Fibroblast of the aortic adventitia (primary cell): ENCODE data around the gene SPSB3. TPM values are rescaled to one million over a fixed set of nuclear protein-coding genes. Genes with fewer than 3 reads are reported as not detected.
A peak's percentile ranks its signal among the peaks of the same experiment; 100 is the strongest.

Experiments
- DNase-seq: peaks from one replicate; pipeline ENCODE4 v3.0.0-alpha.2; 2010; ENCODE audit warnings: low read depth
- H3K4me3 ChIP-seq: 2 replicates; pipeline ENCODE4 v1.5.1; 2011; ENCODE audit warnings: low read depth, mild to moderate bottlenecking, control low read depth, low read length, moderate library complexity
- total RNA-seq: library from RNA; depleted of rRNA; stranded (reverse); fragments of >200 nt; gene quantifications from 2 replicates; pipeline ENCODE4 v1.2.3, GENCODE V29; 2012; ENCODE audit warnings: low replicate concordance
- TF ChIP-seq, protein P1 (sequence below): IDR thresholded peaks from 2 replicates; pipeline ENCODE4 v1.5.1; 2011; ENCODE audit warnings: mild to moderate bottlenecking, low read length, control low read depth, inconsistent platforms; ENCODE audit not compliant: insufficient read depth

SPSB3 gene
- total RNA-seq, 1 donor = 21.6 TPM

DNA sequence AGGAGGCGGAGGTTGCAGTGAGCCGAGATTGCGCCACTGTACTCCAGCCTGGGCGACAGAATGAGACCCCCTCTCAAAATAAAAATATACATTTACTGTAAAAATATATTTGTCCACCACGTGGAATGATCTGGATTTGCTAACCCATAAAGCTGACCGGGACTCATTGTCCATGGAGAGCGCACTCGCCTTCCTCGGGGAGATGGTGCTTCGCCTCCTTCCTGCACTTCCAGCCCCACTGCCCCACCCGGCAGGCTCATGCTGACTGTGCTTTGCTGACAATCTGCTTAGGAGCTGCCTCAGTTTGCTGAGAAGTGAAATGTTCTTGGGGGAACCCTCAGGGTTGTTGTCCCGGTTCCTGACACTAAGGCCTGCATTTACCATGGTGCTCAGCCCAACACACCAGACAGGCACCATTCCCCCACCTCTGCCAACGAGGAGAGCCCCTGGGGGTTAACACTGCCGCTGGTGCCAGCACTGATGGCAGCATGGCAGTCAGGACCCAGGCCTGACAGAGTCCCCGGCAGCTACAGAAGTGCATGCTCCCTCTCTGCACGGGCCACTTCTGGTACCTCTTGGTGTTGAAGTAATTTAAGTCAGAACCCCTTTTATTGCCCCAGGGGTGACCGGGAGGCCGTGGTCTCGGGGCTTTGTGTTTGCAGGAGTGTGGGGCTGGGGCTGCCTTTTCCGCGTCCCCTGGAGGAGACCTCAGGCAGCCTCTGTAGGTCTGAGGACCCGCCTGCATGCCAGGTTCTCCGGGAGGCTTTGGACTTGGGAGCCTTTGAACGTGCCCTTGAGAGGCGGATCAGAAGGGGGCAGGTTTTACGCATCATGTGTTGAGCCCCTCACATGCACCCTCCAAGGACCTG is 2.8 kb upstream of the SPSB3 start:
- DNase-seq = no peak
- H3K4me3 ChIP-seq = no peak overlapping the region
- TF ChIP-seq, protein P1, sequence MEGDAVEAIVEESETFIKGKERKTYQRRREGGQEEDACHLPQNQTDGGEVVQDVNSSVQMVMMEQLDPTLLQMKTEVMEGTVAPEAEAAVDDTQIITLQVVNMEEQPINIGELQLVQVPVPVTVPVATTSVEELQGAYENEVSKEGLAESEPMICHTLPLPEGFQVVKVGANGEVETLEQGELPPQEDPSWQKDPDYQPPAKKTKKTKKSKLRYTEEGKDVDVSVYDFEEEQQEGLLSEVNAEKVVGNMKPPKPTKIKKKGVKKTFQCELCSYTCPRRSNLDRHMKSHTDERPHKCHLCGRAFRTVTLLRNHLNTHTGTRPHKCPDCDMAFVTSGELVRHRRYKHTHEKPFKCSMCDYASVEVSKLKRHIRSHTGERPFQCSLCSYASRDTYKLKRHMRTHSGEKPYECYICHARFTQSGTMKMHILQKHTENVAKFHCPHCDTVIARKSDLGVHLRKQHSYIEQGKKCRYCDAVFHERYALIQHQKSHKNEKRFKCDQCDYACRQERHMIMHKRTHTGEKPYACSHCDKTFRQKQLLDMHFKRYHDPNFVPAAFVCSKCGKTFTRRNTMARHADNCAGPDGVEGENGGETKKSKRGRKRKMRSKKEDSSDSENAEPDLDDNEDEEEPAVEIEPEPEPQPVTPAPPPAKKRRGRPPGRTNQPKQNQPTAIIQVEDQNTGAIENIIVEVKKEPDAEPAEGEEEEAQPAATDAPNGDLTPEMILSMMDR = no peak

- DNase-seq = no peak
- peak overlapping the region; percentile 83 for H3K4me3 ChIP-seq
- TF ChIP-seq, protein P1 = peak; percentile 27
Measured at GRCh38 chr16:1781758-1782407, 488 bp downstream of the SPSB3 start.

DNA sequence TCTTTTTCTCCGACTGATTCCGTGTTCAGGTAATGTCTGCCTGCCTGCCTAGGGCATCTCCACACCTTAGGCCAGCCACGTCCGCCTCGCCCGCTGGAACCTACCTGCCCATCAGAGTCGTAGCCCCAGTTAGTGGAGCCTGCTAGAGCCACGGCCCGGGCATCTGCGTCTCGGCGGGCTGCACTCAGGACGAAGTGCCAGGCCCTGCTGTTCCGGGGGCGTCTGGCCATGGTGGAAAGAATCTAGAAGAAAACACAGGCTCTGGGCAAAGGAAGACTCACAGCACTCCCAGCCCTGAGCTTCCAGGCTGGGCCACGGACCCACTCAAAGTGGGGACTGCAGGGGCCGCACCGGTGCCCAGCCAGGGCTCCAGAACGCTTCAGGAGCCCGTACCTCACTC is 1.1 kb downstream of the SPSB3 start:
- H3K4me3 ChIP-seq = peak overlapping the region; percentile 83
- TF ChIP-seq, protein P1 = no peak
- DNase-seq = no peak

GRCh38 chr16:1780677-1781072 is 1.7 kb downstream of the SPSB3 start:
- H3K4me3 ChIP-seq = peak overlapping the region; percentile 83
- TF ChIP-seq, protein P1 = no peak
- DNase-seq = no peak

DNA sequence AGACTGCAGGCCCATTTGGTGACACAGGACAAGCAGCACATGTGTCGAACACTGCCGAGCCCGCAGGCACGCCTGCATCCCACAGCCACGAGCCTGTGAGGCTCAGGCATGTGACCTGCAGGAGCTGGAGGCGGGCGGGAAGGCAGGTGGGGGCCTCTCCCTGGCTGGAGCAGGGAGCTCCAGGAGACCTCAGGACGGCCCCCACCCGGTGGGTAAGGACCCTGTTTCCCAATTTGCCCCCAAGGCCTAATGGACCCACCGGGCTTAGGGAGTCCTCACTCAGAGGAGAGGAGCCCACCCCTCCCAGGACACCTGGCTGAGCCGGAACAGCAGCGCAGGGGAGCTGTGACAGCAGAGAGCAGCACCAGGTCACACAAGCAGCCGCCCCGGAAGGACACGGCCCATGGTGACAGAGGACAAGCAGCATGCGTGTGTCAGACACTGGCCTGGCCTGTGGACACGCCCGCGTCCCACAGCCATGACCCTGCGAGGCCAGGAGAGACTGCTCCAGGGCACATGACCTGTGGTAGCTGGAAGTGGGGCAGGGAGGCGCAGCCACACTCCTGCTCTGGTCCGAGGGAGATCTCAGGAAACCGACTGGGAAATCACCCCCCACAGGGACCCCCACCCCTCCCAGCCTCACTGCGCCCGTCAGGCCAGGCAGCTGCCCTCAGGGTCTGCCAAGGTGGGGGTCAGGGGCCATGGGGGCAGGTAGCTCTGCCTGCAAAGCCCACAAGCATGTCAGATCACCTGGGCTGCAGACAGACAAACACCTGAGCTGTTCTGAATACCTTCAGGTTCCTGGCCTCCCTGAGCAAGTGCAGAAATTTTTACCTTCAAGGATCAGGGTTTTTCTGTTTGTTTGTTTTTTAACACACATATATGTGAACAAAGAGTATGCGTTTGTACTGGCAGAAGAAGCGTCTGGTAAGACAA is 2.4 kb downstream of the SPSB3 start:
- no peak for DNase-seq
- TF ChIP-seq, protein P1 = no peak
- no peak overlapping the region for H3K4me3 ChIP-seq

GRCh38 chr16:1779234-1779701 is 3.1 kb downstream of the SPSB3 start:
- TF ChIP-seq, protein P1 = no peak
- no peak overlapping the region for H3K4me3 ChIP-seq
- DNase-seq = no peak
